Osteoblast (primary cell): Measurements from ENCODE around the gene MAGEB3. TPM values are rescaled to one million over a fixed set of nuclear protein-coding genes. Genes with fewer than 3 reads are reported as not detected.

ENCODE experiments used
- DNase-seq: peaks from one replicate; pipeline ENCODE4 v3.0.0; 2011; ENCODE audit warnings: low spot score, mixed read lengths; ENCODE audit not compliant: insufficient read length; ENCODE audit errors: missing footprints
- H2AFZ ChIP-seq: 2 replicates; pipeline ENCODE4 v1.6.0; 2011; ENCODE audit warnings: mild to moderate bottlenecking, low read length
- H3K27ac ChIP-seq: 2 replicates; pipeline ENCODE4 v1.5.1; 2011; ENCODE audit warnings: mild to moderate bottlenecking, low read depth, low read length, moderate library complexity
- H3K27me3 ChIP-seq: 2 replicates; pipeline ENCODE4 v1.6.0; 2012; ENCODE audit warnings: mild to moderate bottlenecking, control low read depth, inconsistent platforms, low read length, moderate library complexity; ENCODE audit not compliant: insufficient read depth
- H3K36me3 ChIP-seq: 2 replicates; pipeline ENCODE4 v1.5.1; 2011; ENCODE audit warnings: mild to moderate bottlenecking, low read length, control low read depth, moderate library complexity; ENCODE audit not compliant: insufficient read depth
- H3K4me1 ChIP-seq: 2 replicates; pipeline ENCODE4 v1.5.1; 2011; ENCODE audit warnings: mild to moderate bottlenecking, low read length, control low read depth, moderate library complexity; ENCODE audit not compliant: insufficient read depth
- H3K4me2 ChIP-seq: 2 replicates; pipeline ENCODE4 v1.6.0; 2011; ENCODE audit warnings: mild to moderate bottlenecking, low read length; ENCODE audit not compliant: insufficient read depth
- H3K4me3 ChIP-seq: fragments of 200-600 bp; sonication (generic); 3 replicates; pipeline ENCODE4 v1.5.1; 2012; ENCODE audit warnings: mild to moderate bottlenecking, low read length, inconsistent platforms; ENCODE audit not compliant: insufficient read depth
- H3K79me2 ChIP-seq: 2 replicates; pipeline ENCODE4 v1.6.0; 2012; ENCODE audit warnings: mild to moderate bottlenecking, low read length, control low read depth, inconsistent platforms; ENCODE audit not compliant: insufficient read depth
- H3K9me3 ChIP-seq: 2 replicates; pipeline ENCODE4 v1.5.1; 2011; ENCODE audit warnings: low read depth, low read length, control low read depth
- H4K20me1 ChIP-seq: 2 replicates; pipeline ENCODE4 v1.6.0; 2012; ENCODE audit warnings: mild to moderate bottlenecking, low read length, control low read depth; ENCODE audit not compliant: insufficient read depth
- CTCF ChIP-seq: IDR thresholded peaks from 2 replicates; pipeline ENCODE4 v1.5.1; 2011; ENCODE audit warnings: mild to moderate bottlenecking, low read depth, low read length, moderate library complexity; ENCODE audit errors: extremely low read depth
- total RNA-seq: library from RNA; depleted of rRNA; stranded (reverse); fragments of >200 nt; gene quantifications from 2 replicates; pipeline ENCODE4 v1.2.3, GENCODE V29; 2012

The MAGEB3 gene
- total RNA-seq, 1 donor, result not detected

DNA sequence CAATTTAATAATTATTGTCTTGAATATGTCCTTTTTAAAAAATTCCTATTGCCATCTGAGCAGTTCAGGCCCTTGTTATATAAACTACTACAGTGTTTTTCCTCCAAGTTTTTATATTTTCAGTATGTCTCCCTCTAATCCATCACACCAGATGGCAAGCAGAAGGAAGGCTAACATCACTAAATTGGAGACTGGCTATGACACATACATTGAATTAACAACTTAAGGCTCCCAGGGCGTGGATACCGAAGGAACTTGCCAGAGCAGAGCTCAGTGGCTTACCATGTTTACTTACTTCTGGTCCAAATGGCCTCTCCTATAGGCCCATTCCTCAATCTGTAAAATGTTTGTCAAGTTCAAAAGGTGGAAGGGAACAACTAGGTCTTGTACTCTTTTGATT is 29.5 kb downstream of the MAGEB3 start:
- no peak overlapping the region for H3K27ac ChIP-seq
- no peak overlapping the region for H2AFZ ChIP-seq
- no peaks in the 10 kb centered on the region for H3K36me3 ChIP-seq
- no peak overlapping the region for H3K4me3 ChIP-seq
- H3K27me3 ChIP-seq, result no peaks in the 10 kb centered on the region
- H3K9me3 ChIP-seq, result no peaks in the 10 kb centered on the region
- TF ChIP-seq CTCF, result no peak
- no peak overlapping the region for H3K4me2 ChIP-seq
- DNase-seq, result no peak
- no peaks in the 10 kb centered on the region for H3K79me2 ChIP-seq
- H3K4me1 ChIP-seq, result no peaks in the 10 kb centered on the region
- no peaks in the 10 kb centered on the region for H4K20me1 ChIP-seq

DNA sequence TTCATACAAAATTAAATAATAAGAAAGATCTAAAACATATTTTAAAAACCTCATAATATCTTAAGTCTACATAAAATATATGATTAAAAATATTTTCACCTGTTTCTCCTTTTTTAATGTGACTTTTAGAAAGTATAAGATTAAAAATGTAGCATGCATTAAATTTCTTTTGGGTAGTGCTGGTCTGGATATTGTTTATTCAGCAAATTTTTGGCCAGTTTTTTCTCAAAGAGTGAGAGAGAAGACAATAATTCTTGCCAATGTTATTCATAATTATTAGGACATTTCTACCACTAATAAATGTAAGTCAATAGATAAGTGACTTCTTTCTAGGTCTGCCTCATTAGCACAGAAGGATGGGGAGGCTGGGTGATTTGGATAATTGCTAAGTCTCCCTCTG is 30.6 kb downstream of the MAGEB3 start:
- Histone ChIP-seq H3K27ac (no peak overlapping the region), H2AFZ (no peak overlapping the region), H3K36me3 (no peaks in the 10 kb centered on the region), H3K79me2 (no peaks in the 10 kb centered on the region), H3K4me2 (no peak overlapping the region), H4K20me1 (no peaks in the 10 kb centered on the region), H3K4me3 (no peak overlapping the region), H3K27me3 (no peaks in the 10 kb centered on the region), H3K9me3 (no peaks in the 10 kb centered on the region), H3K4me1 (no peaks in the 10 kb centered on the region)
- TF ChIP-seq CTCF, result no peak
- no peak for DNase-seq

- Histone ChIP-seq H3K4me2 (no peak overlapping the region), H3K79me2 (no peaks in the 10 kb centered on the region), H3K4me1 (no peaks in the 10 kb centered on the region), H3K27me3 (no peaks in the 10 kb centered on the region), H3K36me3 (no peaks in the 10 kb centered on the region), H3K4me3 (no peak overlapping the region), H2AFZ (no peak overlapping the region), H4K20me1 (no peaks in the 10 kb centered on the region), H3K27ac (no peak overlapping the region), H3K9me3 (no peaks in the 10 kb centered on the region)
- no peak for TF ChIP-seq CTCF
- DNase-seq, result no peak
Observed at GRCh38 chrX:30262763-30263162, 32.3 kb downstream of the MAGEB3 start.

- no peaks in the 10 kb centered on the region for H3K9me3 ChIP-seq
- H3K27me3 ChIP-seq, result no peaks in the 10 kb centered on the region
- no peak for DNase-seq
- H4K20me1 ChIP-seq, result no peaks in the 10 kb centered on the region
- no peak overlapping the region for H3K4me3 ChIP-seq
- H2AFZ ChIP-seq, result no peak overlapping the region
- H3K4me2 ChIP-seq, result no peak overlapping the region
- no peaks in the 10 kb centered on the region for H3K79me2 ChIP-seq
- no peak overlapping the region for H3K27ac ChIP-seq
- no peaks in the 10 kb centered on the region for H3K36me3 ChIP-seq
- no peak for TF ChIP-seq CTCF
- no peaks in the 10 kb centered on the region for H3K4me1 ChIP-seq
Observed at GRCh38 chrX:30270639-30271038, 40.2 kb downstream of the MAGEB3 start.
